ENCODE measurements around the gene RTL5.

The RTL5 gene

GRCh38 chrX:72100051-72100755, 31.5 kb downstream of the RTL5 start:
- TF ChIP-seq CTCF (IDR thresholded peaks at IDR 0.05; ENCODE audit: insufficient read depth, low read length, poor library complexity, severe bottlenecking): no peak

GRCh38 chrX:72097098-72097497, 34.6 kb downstream of the RTL5 start:
- Histone ChIP-seq H3K27me3 (replicated peaks; ENCODE audit: control insufficient read depth, insufficient read depth, low read length) (no peaks in the 10 kb centered on the region), H3K4me3 (replicated peaks; ENCODE audit: low read depth, low read length) (no peak overlapping the region), H3K36me3 (ENCODE audit: control insufficient read depth, insufficient read depth, low read length) (no peaks in the 10 kb centered on the region)
- no peak for DNase-seq (ENCODE audit: extremely low read depth, insufficient read length)
- TF ChIP-seq CTCF (IDR thresholded peaks at IDR 0.05; ENCODE audit: insufficient read depth, low read length, poor library complexity, severe bottlenecking): no peak

More at GRCh38 chrX:72100051-72100755, 31.5 kb downstream of the RTL5 start:
- H3K36me3 ChIP-seq (ENCODE audit: control insufficient read depth, insufficient read depth, low read length): no peaks in the 10 kb centered on the region
- no peaks in the 10 kb centered on the region for H3K27me3 ChIP-seq (replicated peaks; ENCODE audit: control insufficient read depth, insufficient read depth, low read length)
- no peak for DNase-seq (ENCODE audit: extremely low read depth, insufficient read length)
- H3K4me3 ChIP-seq (replicated peaks; ENCODE audit: low read depth, low read length): no peak overlapping the region

GRCh38 chrX:72095370-72095769, 36.3 kb downstream of the RTL5 start:
- Histone ChIP-seq H3K27me3 (replicated peaks; ENCODE audit: control insufficient read depth, insufficient read depth, low read length) (no peaks in the 10 kb centered on the region), H3K36me3 (ENCODE audit: control insufficient read depth, insufficient read depth, low read length) (no peaks in the 10 kb centered on the region), H3K4me3 (replicated peaks; ENCODE audit: low read depth, low read length) (no peak overlapping the region)
- no peak for TF ChIP-seq CTCF (IDR thresholded peaks at IDR 0.05; ENCODE audit: insufficient read depth, low read length, poor library complexity, severe bottlenecking)
- DNase-seq (ENCODE audit: extremely low read depth, insufficient read length): no peak

GRCh38 chrX:72094894-72095293, 36.8 kb downstream of the RTL5 start:
- DNase-seq (ENCODE audit: extremely low read depth, insufficient read length): peak; percentile 24
- no peak for TF ChIP-seq CTCF (IDR thresholded peaks at IDR 0.05; ENCODE audit: insufficient read depth, low read length, poor library complexity, severe bottlenecking)
- H3K4me3 ChIP-seq (replicated peaks; ENCODE audit: low read depth, low read length): no peak overlapping the region
- no peaks in the 10 kb centered on the region for H3K27me3 ChIP-seq (replicated peaks; ENCODE audit: control insufficient read depth, insufficient read depth, low read length)
- no peaks in the 10 kb centered on the region for H3K36me3 ChIP-seq (ENCODE audit: control insufficient read depth, insufficient read depth, low read length)

- H3K4me3 ChIP-seq (replicated peaks; ENCODE audit: low read depth, low read length): no peak overlapping the region
- H3K36me3 ChIP-seq (ENCODE audit: control insufficient read depth, insufficient read depth, low read length): no peaks in the 10 kb centered on the region
- no peak for TF ChIP-seq CTCF (IDR thresholded peaks at IDR 0.05; ENCODE audit: insufficient read depth, low read length, poor library complexity, severe bottlenecking)
- no peaks in the 10 kb centered on the region for H3K27me3 ChIP-seq (replicated peaks; ENCODE audit: control insufficient read depth, insufficient read depth, low read length)
- no peak for DNase-seq (ENCODE audit: extremely low read depth, insufficient read length)
Measured at GRCh38 chrX:72089254-72089653, 42.5 kb downstream of the RTL5 start.

- no peaks in the 10 kb centered on the region for H3K27me3 ChIP-seq (replicated peaks; ENCODE audit: control insufficient read depth, insufficient read depth, low read length)
- DNase-seq (ENCODE audit: extremely low read depth, insufficient read length): no peak
- H3K36me3 ChIP-seq (ENCODE audit: control insufficient read depth, insufficient read depth, low read length): no peaks in the 10 kb centered on the region
- H3K4me3 ChIP-seq (replicated peaks; ENCODE audit: low read depth, low read length): no peak overlapping the region
- no peak for TF ChIP-seq CTCF (IDR thresholded peaks at IDR 0.05; ENCODE audit: insufficient read depth, low read length, poor library complexity, severe bottlenecking)
Measured at GRCh38 chrX:72088761-72089160, 43.0 kb downstream of the RTL5 start.

All from GM06990 (cell line).